ENCODE data around the gene UBALD1. TPM values are rescaled to one million over a fixed set of nuclear protein-coding genes. Genes with fewer than 3 reads are reported as not detected.

The UBALD1 gene
- polyA plus RNA-seq, 1 donor (not counting 4 experiments of a cell fraction or from before 2014, with no cell fraction given): 4.0 TPM

DNA sequence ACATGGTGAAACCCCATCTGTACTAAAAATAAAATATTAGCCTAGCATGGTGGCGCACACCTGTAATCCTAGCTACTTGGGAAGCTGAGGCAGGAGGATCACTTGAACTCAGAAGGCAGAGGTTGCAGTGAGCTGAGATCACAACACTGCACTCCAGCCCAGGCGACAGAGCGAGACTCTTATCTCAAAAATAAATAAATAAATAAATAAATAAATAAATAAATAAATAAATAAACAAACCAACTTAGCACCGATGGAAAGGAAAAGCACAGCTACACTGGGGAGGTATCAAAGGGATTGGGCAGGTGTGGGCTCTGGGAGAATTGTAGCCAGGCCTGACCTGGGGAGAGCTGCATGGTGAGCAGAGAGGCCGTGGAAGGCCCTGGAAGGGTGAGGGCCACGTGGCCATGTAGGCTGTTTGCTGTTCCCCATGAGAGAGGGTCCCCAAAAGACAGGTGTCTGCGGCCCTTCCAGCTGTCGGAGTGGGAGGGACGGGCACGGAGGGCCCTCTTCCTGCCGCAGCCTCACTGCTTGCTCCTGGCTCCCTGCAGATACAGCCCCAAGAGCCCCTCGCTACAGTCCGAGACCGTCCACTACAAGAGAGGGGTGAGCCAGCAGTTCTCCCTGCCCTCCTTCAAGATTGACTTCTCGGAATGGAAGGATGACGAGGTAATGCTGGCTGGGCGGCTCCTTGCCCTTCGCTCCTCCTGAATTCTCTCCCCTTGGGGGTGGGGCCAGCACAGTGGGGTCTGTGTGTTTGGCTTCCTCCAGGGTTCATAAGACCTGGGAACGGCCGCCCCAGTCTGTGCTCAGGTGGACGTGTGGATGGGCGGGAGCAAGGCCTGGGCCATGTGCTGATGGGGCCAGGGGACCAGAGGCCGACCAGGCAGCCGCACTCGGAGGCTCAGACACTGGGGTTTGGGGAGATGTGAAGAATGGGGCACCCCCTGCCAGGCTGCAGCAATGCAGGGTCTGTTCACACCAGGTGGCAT is 42.3 kb upstream of the UBALD1 start:
- no peaks in the 10 kb centered on the region for H3K27me3 ChIP-seq (ENCODE audit: control insufficient read depth, extremely low read depth, insufficient read depth, low read length)
- no peaks in the 10 kb centered on the region for H3K79me2 ChIP-seq (ENCODE audit: control insufficient read depth, insufficient read depth, low read length)
- peaks cover 4% of the 10 kb centered on the region for H3K9me1 ChIP-seq (ENCODE audit: control insufficient read depth, extremely low read depth, insufficient read depth, low read length)
- peaks cover 5% of the 10 kb centered on the region for H3K4me1 ChIP-seq (ENCODE audit: control insufficient read depth, extremely low read depth, insufficient read depth, low read length)
- no peak for DNase-seq (ENCODE audit: low read depth, low spot score)
- H2AFZ ChIP-seq (ENCODE audit: control insufficient read depth, low read length): no peak overlapping the region
- H3K27ac ChIP-seq (ENCODE audit: control insufficient read depth, insufficient read depth, low read length): no peak overlapping the region
- dilution Hi-C loops (cut with MboI; ENCODE audit: extremely low pct_ligation_motif_present, low sequenced_read_pairs): no loop called here
- no peak overlapping the region for H3K9ac ChIP-seq (ENCODE audit: control insufficient read depth, extremely low read depth, insufficient read depth, low read length)
- no peak overlapping the region for H3K4me2 ChIP-seq (ENCODE audit: control insufficient read depth, extremely low read depth, insufficient read depth, low read depth, low read length)
- no peak for FAIRE-seq
- peaks cover 19 to 45% of the 10 kb centered on the region in 2 experiments for H3K36me3 ChIP-seq (ENCODE audit: control insufficient read depth in 2 of 2, extremely low read depth in 1 of 2, insufficient read depth in 2 of 2, low read length in 2 of 2)
- no peak for TF ChIP-seq EZH2 (IDR thresholded peaks at IDR 0.05; ENCODE audit: low read length)
- TF ChIP-seq, protein P1, sequence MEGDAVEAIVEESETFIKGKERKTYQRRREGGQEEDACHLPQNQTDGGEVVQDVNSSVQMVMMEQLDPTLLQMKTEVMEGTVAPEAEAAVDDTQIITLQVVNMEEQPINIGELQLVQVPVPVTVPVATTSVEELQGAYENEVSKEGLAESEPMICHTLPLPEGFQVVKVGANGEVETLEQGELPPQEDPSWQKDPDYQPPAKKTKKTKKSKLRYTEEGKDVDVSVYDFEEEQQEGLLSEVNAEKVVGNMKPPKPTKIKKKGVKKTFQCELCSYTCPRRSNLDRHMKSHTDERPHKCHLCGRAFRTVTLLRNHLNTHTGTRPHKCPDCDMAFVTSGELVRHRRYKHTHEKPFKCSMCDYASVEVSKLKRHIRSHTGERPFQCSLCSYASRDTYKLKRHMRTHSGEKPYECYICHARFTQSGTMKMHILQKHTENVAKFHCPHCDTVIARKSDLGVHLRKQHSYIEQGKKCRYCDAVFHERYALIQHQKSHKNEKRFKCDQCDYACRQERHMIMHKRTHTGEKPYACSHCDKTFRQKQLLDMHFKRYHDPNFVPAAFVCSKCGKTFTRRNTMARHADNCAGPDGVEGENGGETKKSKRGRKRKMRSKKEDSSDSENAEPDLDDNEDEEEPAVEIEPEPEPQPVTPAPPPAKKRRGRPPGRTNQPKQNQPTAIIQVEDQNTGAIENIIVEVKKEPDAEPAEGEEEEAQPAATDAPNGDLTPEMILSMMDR (optimal IDR thresholded peaks at IDR 0.05 in 1 of 3, IDR thresholded peaks at IDR 0.05 in 1 of 3, conservative IDR thresholded peaks at IDR 0.05 in 1 of 3; ENCODE audit: extremely low read depth in 1 of 3, insufficient read depth in 2 of 3, low read length in 3 of 3): no peak
- H4K20me1 ChIP-seq (ENCODE audit: control insufficient read depth, extremely low read depth, insufficient read depth, low read length): no peaks in the 10 kb centered on the region
- H3K4me3 ChIP-seq (ENCODE audit: control insufficient read depth in 2 of 3, extremely low read depth in 1 of 3, insufficient read depth in 2 of 3, low read depth in 1 of 3, low read length in 3 of 3): no peak overlapping the region
- no peaks in the 10 kb centered on the region for H3K9me3 ChIP-seq (ENCODE audit: control insufficient read depth, low read depth, low read length)

DNA sequence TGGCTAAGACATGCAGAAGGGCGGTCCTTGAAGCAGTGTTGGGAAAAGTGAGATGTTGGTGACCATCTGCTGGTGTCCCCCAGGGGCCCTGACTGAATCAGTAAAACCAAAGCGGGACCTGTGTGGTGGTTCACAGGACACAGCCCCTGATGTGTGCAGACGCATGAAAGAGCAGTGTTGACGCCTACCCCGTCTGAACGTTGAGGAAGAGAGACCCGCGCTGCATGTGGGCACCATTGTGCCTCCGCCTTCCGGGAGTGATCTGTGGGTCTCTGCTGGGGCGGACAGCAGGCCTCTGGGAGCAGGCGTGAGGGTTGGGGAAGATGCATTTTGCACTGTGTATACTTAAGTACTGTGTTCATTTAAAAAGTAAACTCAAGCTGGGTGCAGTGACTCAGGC is 41.5 kb upstream of the UBALD1 start:
- Histone ChIP-seq H3K36me3 (ENCODE audit: control insufficient read depth in 2 of 2, extremely low read depth in 1 of 2, insufficient read depth in 2 of 2, low read length in 2 of 2) (peaks cover 19 to 49% of the 10 kb centered on the region in 2 experiments), H4K20me1 (ENCODE audit: control insufficient read depth, extremely low read depth, insufficient read depth, low read length) (no peaks in the 10 kb centered on the region), H3K4me1 (ENCODE audit: control insufficient read depth, extremely low read depth, insufficient read depth, low read length) (peaks cover under 1% of the 10 kb centered on the region), H3K79me2 (ENCODE audit: control insufficient read depth, insufficient read depth, low read length) (no peaks in the 10 kb centered on the region), H2AFZ (ENCODE audit: control insufficient read depth, low read length) (no peak overlapping the region), H3K9ac (ENCODE audit: control insufficient read depth, extremely low read depth, insufficient read depth, low read length) (no peak overlapping the region), H3K4me2 (ENCODE audit: control insufficient read depth, extremely low read depth, insufficient read depth, low read depth, low read length) (no peak overlapping the region), H3K27ac (ENCODE audit: control insufficient read depth, insufficient read depth, low read length) (no peak overlapping the region), H3K27me3 (ENCODE audit: control insufficient read depth, extremely low read depth, insufficient read depth, low read length) (no peaks in the 10 kb centered on the region), H3K4me3 (ENCODE audit: control insufficient read depth in 2 of 3, extremely low read depth in 1 of 3, insufficient read depth in 2 of 3, low read depth in 1 of 3, low read length in 3 of 3) (no peak overlapping the region), H3K9me3 (ENCODE audit: control insufficient read depth, low read depth, low read length) (no peaks in the 10 kb centered on the region), H3K9me1 (ENCODE audit: control insufficient read depth, extremely low read depth, insufficient read depth, low read length) (peaks cover under 1% of the 10 kb centered on the region)
- DNase-seq (ENCODE audit: low read depth, low spot score): no peak
- dilution Hi-C loops (cut with MboI; ENCODE audit: extremely low pct_ligation_motif_present, low sequenced_read_pairs): no loop called here
- FAIRE-seq: no peak
- TF ChIP-seq, protein P1 (optimal IDR thresholded peaks at IDR 0.05 in 1 of 3, IDR thresholded peaks at IDR 0.05 in 1 of 3, conservative IDR thresholded peaks at IDR 0.05 in 1 of 3; ENCODE audit: extremely low read depth in 1 of 3, insufficient read depth in 2 of 3, low read length in 3 of 3): no peak
- no peak for TF ChIP-seq EZH2 (IDR thresholded peaks at IDR 0.05; ENCODE audit: low read length)
